ENCODE data around the gene CA4.
"Not testable (repeated sequence)": the region's sequence is repeated elsewhere in the genome, so short reads cannot be mapped to it uniquely, and the experiment has no call there.

The CA4 gene

GRCh38 chr17:60176763-60177162 is 27.0 kb downstream of the CA4 start:
- DNase-seq (ENCODE audit: low read depth): not testable (repeated sequence)

- DNase-seq (ENCODE audit: low read depth): not testable (repeated sequence)
These were observed 28.4 kb downstream of the CA4 start for GRCh38 chr17:60178180-60178579.

- not testable (repeated sequence) for DNase-seq (ENCODE audit: low read depth)
These were observed 30.6 kb downstream of the CA4 start for GRCh38 chr17:60180380-60180779.

GRCh38 chr17:60186372-60186771 is 36.6 kb downstream of the CA4 start:
- not testable (repeated sequence) for DNase-seq (ENCODE audit: low read depth)

- DNase-seq (ENCODE audit: low read depth): not testable (repeated sequence)
These were observed 37.3 kb downstream of the CA4 start for GRCh38 chr17:60186846-60187745.

- DNase-seq (ENCODE audit: low read depth): no peak
These were observed 39.0 kb downstream of the CA4 start for GRCh38 chr17:60188759-60189158.

GRCh38 chr17:60190032-60190431 is 40.3 kb downstream of the CA4 start:
- DNase-seq (ENCODE audit: low read depth): not testable (repeated sequence)

- DNase-seq (ENCODE audit: low read depth): not testable (repeated sequence)
These were observed 43.3 kb downstream of the CA4 start for GRCh38 chr17:60193032-60193431.

- DNase-seq (ENCODE audit: low read depth): no peak
These were observed 43.7 kb downstream of the CA4 start for GRCh38 chr17:60193482-60193881.

GRCh38 chr17:60194141-60194540 is 44.4 kb downstream of the CA4 start:
- not testable (repeated sequence) for DNase-seq (ENCODE audit: low read depth)

GRCh38 chr17:60198630-60199029 is 48.9 kb downstream of the CA4 start:
- not testable (repeated sequence) for DNase-seq (ENCODE audit: low read depth)

GRCh38 chr17:60205782-60206181 is 56.0 kb downstream of the CA4 start:
- DNase-seq (ENCODE audit: low read depth): not testable (repeated sequence)

GRCh38 chr17:60208302-60208701 is 58.5 kb downstream of the CA4 start:
- not testable (repeated sequence) for DNase-seq (ENCODE audit: low read depth)
